ENCODE data around the gene ETNK1. TPM values are rescaled to one million over a fixed set of nuclear protein-coding genes. Genes with fewer than 3 reads are reported as not detected.

ETNK1 gene, protein sequence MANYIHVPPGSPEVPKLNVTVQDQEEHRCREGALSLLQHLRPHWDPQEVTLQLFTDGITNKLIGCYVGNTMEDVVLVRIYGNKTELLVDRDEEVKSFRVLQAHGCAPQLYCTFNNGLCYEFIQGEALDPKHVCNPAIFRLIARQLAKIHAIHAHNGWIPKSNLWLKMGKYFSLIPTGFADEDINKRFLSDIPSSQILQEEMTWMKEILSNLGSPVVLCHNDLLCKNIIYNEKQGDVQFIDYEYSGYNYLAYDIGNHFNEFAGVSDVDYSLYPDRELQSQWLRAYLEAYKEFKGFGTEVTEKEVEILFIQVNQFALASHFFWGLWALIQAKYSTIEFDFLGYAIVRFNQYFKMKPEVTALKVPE
- total RNA-seq (10 to 100 TPM; 61.3 to 81.4 TPM), polyA plus RNA-seq (ENCODE audit: insufficient read depth, low read depth, low replicate concordance) (66.7 TPM)
- long read RNA-seq, donor 1, full-length matches to known transcripts = 13 of 20 reads
- long read RNA-seq, donor 1, partial matches to known transcripts = 7 of 20 reads
- long read RNA-seq, donor 1, other reads (novel, unspliced or antisense) = 0 of 20 reads
- long read RNA-seq, donor 2, full-length matches to known transcripts = 8 of 8 reads
- long read RNA-seq, donor 2, partial matches to known transcripts = 0 of 8 reads
- long read RNA-seq, donor 2, other reads (novel, unspliced or antisense) = 0 of 8 reads

DNA sequence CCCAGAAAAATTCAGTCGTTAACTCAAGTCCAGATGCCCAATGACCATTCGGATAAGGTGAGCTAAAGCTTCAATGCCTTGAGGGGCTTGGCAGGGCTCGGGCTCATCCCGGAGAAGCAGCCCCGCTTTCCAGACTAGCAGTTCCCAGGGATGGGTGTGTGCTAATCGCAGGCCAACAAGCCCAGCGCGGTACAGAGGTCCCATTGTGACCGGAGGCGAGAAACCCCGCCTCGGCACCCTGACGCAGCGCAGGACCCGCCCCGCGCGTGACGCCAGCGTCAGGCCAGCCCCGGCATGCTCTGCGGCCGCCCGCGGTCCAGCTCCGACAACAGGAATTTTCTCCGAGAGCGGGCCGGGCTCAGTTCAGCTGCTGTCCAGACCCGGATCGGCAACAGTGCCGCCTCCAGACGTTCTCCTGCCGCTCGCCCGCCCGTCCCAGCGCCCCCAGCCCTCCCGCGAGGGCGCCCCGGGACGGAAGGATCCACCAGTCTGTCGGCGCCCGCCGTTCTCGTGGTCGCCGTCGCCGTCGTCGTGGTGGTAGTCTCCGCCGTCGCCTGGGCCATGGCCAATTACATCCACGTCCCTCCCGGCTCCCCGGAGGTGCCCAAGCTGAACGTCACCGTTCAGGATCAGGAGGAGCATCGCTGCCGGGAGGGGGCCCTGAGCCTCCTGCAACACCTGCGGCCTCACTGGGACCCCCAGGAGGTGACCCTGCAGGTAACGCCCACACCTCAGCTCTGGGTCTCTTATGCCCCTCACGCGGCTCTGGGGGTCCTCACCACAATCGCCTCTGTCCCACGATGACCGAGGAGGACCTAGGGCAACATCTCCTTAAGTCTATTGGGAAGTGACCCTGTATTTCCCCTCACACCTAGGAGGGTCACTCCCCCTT, at the start of gene ETNK1:
ETNK1 (plus strand) TSS at position 302 of the 892 bp plus-strand sequence; CDS start at position 562, 260 bp downstream.
- 0% methylated on average over 14 to 60 of the region's 71 CpGs for whole genome bisulfite sequencing, 2 donors
- intact Hi-C loops (cut with DNase I; ENCODE audit: low total_unique reads) = no loop called here
- Histone ChIP-seq H3K27ac (peak within 1 kb of the TSS; percentile 96 to 99), H3K27me3 (no peaks in the 10 kb centered on the region), H3K9me3 (no peaks in the 10 kb centered on the region), H3K4me3 (peak within 1 kb of the TSS; percentile 82 to 93), H3K36me3 (ENCODE audit: low read depth, missing control alignments) (no peaks in the 10 kb centered on the region), H3K4me1 (peaks cover 16% of the 10 kb centered on the region)
- TF ChIP-seq POLR2A (IDR thresholded peaks at IDR 0.05) = peak; percentile 90
- TF ChIP-seq, protein P1, sequence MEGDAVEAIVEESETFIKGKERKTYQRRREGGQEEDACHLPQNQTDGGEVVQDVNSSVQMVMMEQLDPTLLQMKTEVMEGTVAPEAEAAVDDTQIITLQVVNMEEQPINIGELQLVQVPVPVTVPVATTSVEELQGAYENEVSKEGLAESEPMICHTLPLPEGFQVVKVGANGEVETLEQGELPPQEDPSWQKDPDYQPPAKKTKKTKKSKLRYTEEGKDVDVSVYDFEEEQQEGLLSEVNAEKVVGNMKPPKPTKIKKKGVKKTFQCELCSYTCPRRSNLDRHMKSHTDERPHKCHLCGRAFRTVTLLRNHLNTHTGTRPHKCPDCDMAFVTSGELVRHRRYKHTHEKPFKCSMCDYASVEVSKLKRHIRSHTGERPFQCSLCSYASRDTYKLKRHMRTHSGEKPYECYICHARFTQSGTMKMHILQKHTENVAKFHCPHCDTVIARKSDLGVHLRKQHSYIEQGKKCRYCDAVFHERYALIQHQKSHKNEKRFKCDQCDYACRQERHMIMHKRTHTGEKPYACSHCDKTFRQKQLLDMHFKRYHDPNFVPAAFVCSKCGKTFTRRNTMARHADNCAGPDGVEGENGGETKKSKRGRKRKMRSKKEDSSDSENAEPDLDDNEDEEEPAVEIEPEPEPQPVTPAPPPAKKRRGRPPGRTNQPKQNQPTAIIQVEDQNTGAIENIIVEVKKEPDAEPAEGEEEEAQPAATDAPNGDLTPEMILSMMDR (IDR thresholded peaks at IDR 0.05) = no peak
- DNase-seq = peak; percentile 97

DNA sequence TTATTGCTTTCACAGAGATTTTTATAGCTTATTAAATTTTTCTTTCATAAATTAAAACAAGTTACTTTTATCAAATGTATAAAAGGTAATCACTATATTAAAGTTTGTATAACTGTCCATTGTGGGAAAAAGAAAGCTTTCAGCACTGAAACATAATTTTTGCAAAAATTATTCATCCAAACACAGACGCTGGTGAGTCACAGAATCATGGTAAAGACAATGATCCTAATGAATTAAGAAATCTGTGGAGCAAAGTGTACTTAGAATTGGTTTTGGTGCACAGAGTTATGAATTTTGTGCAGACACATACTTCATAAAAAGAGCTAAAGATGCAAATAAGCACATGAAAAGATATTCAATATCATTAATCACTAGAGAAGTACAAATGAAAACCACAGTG, 48.9 kb upstream of the ETNK1 start:
- Histone ChIP-seq H3K4me1 (no peaks in the 10 kb centered on the region), H3K4me3 (no peak overlapping the region), H3K27ac (no peak overlapping the region), H3K36me3 (ENCODE audit: low read depth, missing control alignments) (no peaks in the 10 kb centered on the region), H3K9me3 (no peaks in the 10 kb centered on the region), H3K27me3 (no peaks in the 10 kb centered on the region)
- intact Hi-C loops (cut with DNase I; ENCODE audit: low total_unique reads) = no loop called here
- TF ChIP-seq, protein P1 (IDR thresholded peaks at IDR 0.05) = no peak
- TF ChIP-seq POLR2A (IDR thresholded peaks at IDR 0.05) = no peak
- WGBS, 2 donors = 82 to 84% methylated on average over 1 of the region's 1 CpG
- DNase-seq = no peak

DNA sequence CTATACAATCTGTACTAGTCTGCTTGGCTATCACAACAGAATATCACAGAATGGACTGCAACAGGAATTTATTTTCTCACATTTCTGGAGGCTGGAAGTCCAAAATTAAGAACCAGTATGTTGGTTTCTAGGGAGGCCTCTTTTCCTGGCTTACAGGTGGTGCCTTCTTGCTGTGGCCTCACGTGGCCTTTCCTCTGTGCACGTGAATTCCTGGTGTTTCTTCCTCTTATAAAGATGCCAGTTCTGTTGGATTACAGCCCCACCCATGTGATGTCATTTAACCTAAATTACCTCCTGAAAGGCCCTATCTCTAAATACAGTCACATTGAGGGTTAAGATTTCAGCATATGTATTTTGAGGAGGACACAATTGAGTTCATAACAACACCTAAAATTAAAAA, 48.5 kb upstream of the ETNK1 start:
- 88 to 92% methylated on average over 2 of the region's 2 CpGs for WGBS, 2 donors
- intact Hi-C loops (cut with DNase I; ENCODE audit: low total_unique reads) = no loop called here

DNA sequence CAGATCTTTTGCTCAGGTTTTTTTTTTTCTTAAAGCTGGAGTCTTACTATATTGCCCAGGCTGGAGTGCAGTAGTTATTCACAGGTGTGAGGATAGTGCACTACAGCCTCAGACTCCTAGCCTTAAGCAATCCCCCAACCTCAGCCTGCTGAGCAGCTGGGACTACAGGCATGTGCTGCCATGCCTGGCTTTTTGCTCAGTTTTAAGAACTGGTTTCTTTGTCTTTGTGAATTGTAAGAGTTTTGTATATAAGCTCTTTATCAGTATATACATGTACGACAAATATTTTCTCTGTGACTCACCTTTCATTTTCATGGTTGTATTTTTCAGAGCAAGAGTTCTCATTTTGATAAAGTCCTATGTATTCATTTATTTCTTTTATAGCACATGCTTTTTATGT, 47.3 kb upstream of the ETNK1 start:
- Histone ChIP-seq H3K4me3 (no peak overlapping the region), H3K36me3 (ENCODE audit: low read depth, missing control alignments) (no peaks in the 10 kb centered on the region), H3K4me1 (no peaks in the 10 kb centered on the region), H3K27ac (no peak overlapping the region), H3K27me3 (no peaks in the 10 kb centered on the region), H3K9me3 (no peaks in the 10 kb centered on the region)
- TF ChIP-seq POLR2A (IDR thresholded peaks at IDR 0.05) = no peak
- TF ChIP-seq, protein P1 (IDR thresholded peaks at IDR 0.05) = no peak
- intact Hi-C loops (cut with DNase I; ENCODE audit: low total_unique reads) = no loop called here
- no peak for DNase-seq
- 93 to 100% methylated on average over 1 of the region's 1 CpG for WGBS, 2 donors

More for the DNA sequence above, 48.5 kb upstream of the ETNK1 start:
- TF ChIP-seq, protein P1 (IDR thresholded peaks at IDR 0.05) = no peak
- TF ChIP-seq POLR2A (IDR thresholded peaks at IDR 0.05) = no peak
- Histone ChIP-seq H3K9me3 (no peaks in the 10 kb centered on the region), H3K4me1 (no peaks in the 10 kb centered on the region), H3K27me3 (no peaks in the 10 kb centered on the region), H3K27ac (no peak overlapping the region), H3K4me3 (no peak overlapping the region), H3K36me3 (ENCODE audit: low read depth, missing control alignments) (no peaks in the 10 kb centered on the region)
- no peak for DNase-seq
